GM12878 (cell line): ENCODE results near the gene INO80E. TPM values are rescaled to one million over a fixed set of nuclear protein-coding genes. Genes with fewer than 3 reads are reported as not detected.

Experiments
- BCL3 ChIP-seq: IDR thresholded peaks from 2 replicates; pipeline ENCODE4 v1.6.1; 2011; ENCODE audit warnings: borderline replicate concordance, low read depth, mild to moderate bottlenecking, moderate library complexity, low read length; ENCODE audit not compliant: insufficient read depth, poor library complexity, severe bottlenecking
- CTCF ChIP-seq, 3 experiments: IDR thresholded peaks in 2 of 3; conservative IDR thresholded peaks in 1 of 3; 2 replicates each; pipeline ENCODE4 v1.5.1; 2011; ENCODE audit warnings: low read depth in 3 of 3, low read length in 3 of 3, mild to moderate bottlenecking in 3 of 3, control low read depth in 2 of 3, moderate library complexity in 2 of 3, inconsistent platforms in 1 of 3, mixed read lengths in 1 of 3; ENCODE audit not compliant: control insufficient read depth in 2 of 3, insufficient read depth in 1 of 3; ENCODE audit errors: extremely low read depth in 1 of 3
- JUND ChIP-seq: IDR thresholded peaks from 2 replicates; pipeline ENCODE4 v1.6.1; 2012; ENCODE audit warnings: low read depth, mild to moderate bottlenecking, low read length, improper control_type of control experiment, moderate library complexity
- NR2C1 ChIP-seq: fragments of 450-650 bp; IDR thresholded peaks from 2 replicates; pipeline ENCODE4 v1.6.1; 2017; ENCODE audit warnings: antibody characterized with exemption, mild to moderate bottlenecking, moderate library complexity
- PKNOX1 ChIP-seq: fragments of 450-650 bp; IDR thresholded peaks from 2 replicates; pipeline ENCODE4 v1.6.1; 2016; ENCODE audit warnings: mild to moderate bottlenecking
- YY1 ChIP-seq: IDR thresholded peaks from 2 replicates; pipeline ENCODE4 v1.6.1; 2011; ENCODE audit warnings: low read depth, mild to moderate bottlenecking, low read length
- ZBTB40 ChIP-seq: fragments of 450-650 bp; IDR thresholded peaks from 2 replicates; pipeline ENCODE4 v1.6.1; 2016; ENCODE audit warnings: mild to moderate bottlenecking, moderate library complexity, borderline replicate concordance
- ZNF274 ChIP-seq: IDR thresholded peaks from one replicate; pipeline ENCODE4 v1.8.0; 2011; ENCODE audit not compliant: insufficient read length, insufficient read depth
- polyA plus RNA-seq, 11 experiments: library from polyadenylated mRNA; depleted of rRNA in 4 of 11; unstranded in 6 of 11; stranded (reverse) in 5 of 11; fragments of >200 nt; fragmentation: Nextera tagmentation in 4 of 11; fragmentation: Illumina TruSeq in 1 of 11; extraction: Ambion mirVana in 4 of 11; extraction: Trizol in 1 of 11; gene quantifications; 1 replicate in 1 of 11; 2 replicates in 10 of 11; pipeline versions ENCODE4 v1.2.1 to v1.2.3, GENCODE V29; 2011 to 2016; ENCODE audit warnings: inconsistent platforms in 2 of 11, missing spikeins in 2 of 11, low read depth in 1 of 11
- total RNA-seq, 4 experiments: library from RNA; depleted of rRNA in 3 of 4; stranded (reverse); fragments of >200 nt in 3 of 4; fragmentation: Illumina TruSeq in 1 of 4; extraction: Trizol in 1 of 4; gene quantifications; 2 replicates each; pipeline versions ENCODE4 v1.2.1 to v1.2.3, GENCODE V29; 2013 to 2021

The INO80E gene
- total and polyA plus RNA-seq, 10 of the 15 experiments (the other 5 are each of a cell fraction or from before 2014, with no cell fraction given) = 0.39 to 74.0 (median 33.0) TPM

- TF ChIP-seq PKNOX1 (no peak), YY1 (no peak), CTCF (IDR thresholded peaks at IDR 0.05 in 2 of 3, conservative IDR thresholded peaks at IDR 0.05 in 1 of 3; ENCODE audit: control insufficient read depth in 2 of 3, extremely low read depth in 1 of 3, insufficient read depth in 1 of 3, low read depth in 3 of 3, low read length in 3 of 3) (no peak), NR2C1 (no peak), ZNF274 (no peak), BCL3 (no peak), JUND (no peak), ZBTB40 (no peak)
Observed at GRCh38 chr16:29950806-29951461, 45.1 kb upstream of the INO80E start (continued).
